GM18505 (cell line): ENCODE data around the gene FH.

Source experiments
- ATAC-seq: cut with Tn5 transposase; IDR thresholded peaks from one replicate; pipeline ENCODE4 v1.9.1; 2021; ENCODE audit not compliant: unreplicated experiment
- POLR2A ChIP-seq: IDR thresholded peaks from 4 replicates; pipeline ENCODE4 v1.6.1; 2011; ENCODE audit warnings: borderline replicate concordance; ENCODE audit not compliant: insufficient read depth, insufficient read length; ENCODE audit errors: extremely low read depth

Gene FH

DNA sequence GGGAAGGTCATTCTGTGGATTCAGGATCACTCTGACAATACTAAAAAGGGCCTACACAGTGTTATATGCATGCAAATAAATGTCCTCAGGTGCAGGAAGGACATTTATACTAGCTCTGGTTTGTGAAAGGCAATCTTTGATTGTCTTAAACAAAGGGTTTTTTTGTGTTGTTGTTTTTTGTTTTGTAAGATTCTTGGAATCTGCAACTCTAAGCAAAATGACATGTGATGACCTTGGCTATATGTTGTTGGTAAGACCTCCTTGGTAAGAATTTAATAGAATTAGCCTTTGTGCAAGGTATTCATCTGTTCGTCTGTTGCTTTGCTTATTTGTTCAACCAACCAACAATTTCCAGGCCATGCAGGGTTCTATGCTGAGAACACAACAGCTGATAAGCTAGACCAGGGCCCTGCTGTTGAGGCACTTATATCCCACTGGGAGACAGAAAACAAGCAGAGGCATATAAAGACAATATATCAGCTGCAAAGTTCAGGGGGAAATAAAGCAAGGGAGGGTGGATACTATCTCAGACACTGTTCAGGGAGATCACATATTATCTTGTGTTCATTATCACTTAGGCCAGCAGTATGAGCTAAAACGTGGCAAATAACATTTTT is 60.3 kb downstream of the FH start:
- ATAC-seq: no peak
- no peak for TF ChIP-seq POLR2A

DNA sequence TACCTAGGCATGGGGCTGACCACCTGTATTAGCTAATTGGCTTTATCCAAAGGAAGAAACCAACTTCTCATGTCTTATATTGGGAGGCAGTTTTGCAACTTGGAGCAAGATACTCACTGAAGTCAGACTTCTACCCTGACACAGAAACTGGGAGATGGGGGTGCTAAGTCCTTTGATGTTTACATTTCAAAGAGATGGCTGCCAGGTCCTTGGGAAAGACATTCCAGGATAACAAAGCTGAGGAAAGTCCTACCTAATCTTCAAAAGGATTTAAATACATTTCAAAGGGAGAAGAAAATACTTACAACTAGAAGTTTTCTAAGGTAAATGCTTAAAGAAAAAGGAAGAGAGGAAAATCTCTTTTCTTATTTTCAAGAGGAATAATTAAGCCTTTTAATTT is 62.1 kb downstream of the FH start:
- no peak for ATAC-seq
- TF ChIP-seq POLR2A: no peak

DNA sequence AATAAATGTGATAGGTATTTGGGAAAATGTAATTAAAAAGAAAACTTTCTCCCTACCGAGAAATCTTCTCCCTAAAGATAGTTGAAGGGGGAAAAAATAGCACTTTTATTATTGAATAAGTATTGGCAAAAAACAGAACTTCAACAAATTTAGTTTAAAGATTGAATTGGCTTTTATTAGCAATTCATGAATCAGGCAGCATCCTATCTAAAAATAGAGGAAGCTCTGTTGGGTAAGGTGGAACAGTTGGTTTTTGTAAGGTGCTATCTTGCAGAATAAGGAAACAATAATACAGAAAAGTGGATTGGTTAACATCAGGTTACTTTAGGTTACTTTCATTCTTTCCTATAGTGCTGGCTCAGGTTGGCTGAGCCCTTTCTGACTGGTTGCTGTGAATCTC is 62.8 kb downstream of the FH start:
- no peak for TF ChIP-seq POLR2A
- ATAC-seq: no peak

DNA sequence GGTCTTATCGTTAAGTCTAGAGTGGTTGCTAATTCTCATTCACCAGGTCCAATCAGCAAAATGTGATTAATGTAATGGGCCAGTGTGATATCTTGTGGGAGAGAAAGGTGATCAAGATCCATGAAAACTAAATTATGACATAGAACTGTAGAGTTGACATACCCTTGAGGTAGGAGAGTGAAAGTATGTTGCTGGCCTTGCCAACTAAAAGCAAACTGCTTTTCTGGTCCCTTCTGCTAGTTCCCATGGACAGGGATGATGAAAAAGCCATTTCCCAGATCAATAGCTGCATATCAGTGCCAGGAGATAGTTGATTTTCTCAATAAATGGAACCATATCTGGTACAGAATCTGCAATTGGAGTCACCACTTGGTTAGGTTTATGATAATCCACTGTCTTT is 65.8 kb downstream of the FH start:
- no peak for ATAC-seq
- TF ChIP-seq POLR2A: no peak

DNA sequence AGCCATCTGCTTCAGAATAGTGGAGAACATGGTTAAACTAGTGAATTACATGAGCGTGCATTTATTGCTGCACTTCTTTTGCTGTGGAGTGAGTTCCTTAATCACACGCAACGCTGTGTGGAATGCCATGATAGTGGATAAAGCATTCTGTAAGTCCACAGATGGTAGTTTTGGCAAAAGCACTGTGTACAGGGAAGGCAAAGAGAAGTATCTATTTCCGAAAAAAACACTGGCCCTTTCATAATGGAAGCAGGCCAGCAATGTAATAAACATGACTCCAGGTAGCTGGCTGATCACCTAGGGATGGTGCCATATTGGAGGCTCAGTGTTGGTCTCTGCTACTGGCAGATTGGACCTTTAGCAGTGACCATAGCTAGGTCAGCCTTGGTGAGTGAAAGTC is 67.6 kb downstream of the FH start:
- ATAC-seq: no peak
- no peak for TF ChIP-seq POLR2A
